GM12891 (cell line): ENCODE data around the gene NLGN1.

Source experiments
- POLR2A ChIP-seq: IDR thresholded peaks from 2 replicates; pipeline ENCODE4 v1.6.1; 2011; ENCODE audit warnings: low read depth, low read length, control low read depth
- POLR2AphosphoS5 ChIP-seq: IDR thresholded peaks from 2 replicates; pipeline ENCODE4 v1.6.1; 2011; ENCODE audit warnings: low read depth, low read length, control low read depth
- POU2F2 ChIP-seq: IDR thresholded peaks from 2 replicates; pipeline ENCODE4 v1.6.1; 2011; ENCODE audit warnings: low read depth, mild to moderate bottlenecking, control low read depth, low read length, moderate library complexity
- SPI1 ChIP-seq: IDR thresholded peaks from 2 replicates; pipeline ENCODE4 v1.6.1; 2011; ENCODE audit warnings: low read depth, low read length, control low read depth
- TAF1 ChIP-seq: IDR thresholded peaks from 2 replicates; pipeline ENCODE4 v1.6.1; 2011; ENCODE audit warnings: low read depth, low read length, control low read depth

DNA sequence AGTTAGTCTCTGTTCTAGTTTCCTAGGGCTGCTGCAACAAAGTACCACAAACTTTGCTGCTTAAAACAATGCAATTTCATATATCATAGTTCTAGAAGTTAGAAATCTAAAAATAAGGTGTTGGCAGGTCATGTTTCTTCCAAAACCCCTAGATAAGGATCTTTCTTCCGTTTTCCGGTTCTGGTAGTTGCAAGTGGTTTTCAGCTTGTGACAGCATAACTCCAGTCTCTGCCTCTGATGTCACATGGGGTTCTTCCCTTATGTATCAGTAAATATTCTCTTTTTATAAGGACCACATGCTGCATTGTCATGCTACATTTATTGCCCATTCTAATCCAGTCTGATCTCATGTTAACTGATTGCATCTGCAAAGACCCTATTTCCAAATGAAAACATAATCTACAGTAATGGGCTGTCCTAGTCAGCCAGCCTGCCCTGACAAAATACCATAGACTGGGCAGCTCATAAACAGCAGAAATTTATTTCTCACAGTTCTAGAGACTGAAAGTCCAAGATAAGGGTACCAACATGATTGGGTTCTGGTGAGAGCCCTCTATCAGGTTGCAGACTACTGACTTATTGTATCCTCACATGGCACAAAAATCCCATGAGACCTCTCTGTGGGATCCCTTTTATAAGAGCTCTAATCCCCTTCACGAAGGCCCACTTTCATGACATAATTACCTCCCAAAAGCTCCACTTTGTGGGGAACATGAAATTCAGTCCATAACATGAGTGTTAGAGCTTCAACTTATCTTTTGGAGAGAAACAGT lies 819.6 kb downstream of the NLGN1 start:
- TF ChIP-seq POLR2AphosphoS5: no peak
- TF ChIP-seq POLR2A: no peak
- TF ChIP-seq SPI1: no peak
- no peak for TF ChIP-seq TAF1
- TF ChIP-seq POU2F2: no peak
